Heart left ventricle (tissue), 16 donors: ENCODE data around the gene PIK3R1. TPM values are rescaled to one million over a fixed set of nuclear protein-coding genes. Genes with fewer than 3 reads are reported as not detected.

Source experiments
- ATAC-seq, 4 donors: fragments of 200-7000 bp; cut with Tn5 transposase; one replicate each; pipeline ENCODE4 v1.9.1; 2020 to 2022; ENCODE audit warnings: moderate library complexity in 4 of 4, mild to moderate bottlenecking in 3 of 4, moderate number of reproducible peaks in 1 of 4
- DNase-seq, 5 donors: peaks; one replicate each; pipeline ENCODE4 v3.0.0-alpha.2; 2020
- H3K27ac ChIP-seq, 12 donors: fragments of 200-600 bp; sonication (generic) in 4 of 12; one replicate each; pipeline versions ENCODE4 v1.5.0 to v1.8.0; 2016 to 2022; ENCODE audit warnings: mild to moderate bottlenecking in 2 of 12
- H3K27me3 ChIP-seq, 9 donors: fragments of 200-600 bp; sonication (generic) in 2 of 9; one replicate each; pipeline versions ENCODE4 v1.5.1 to v1.8.0; 2016 to 2022; ENCODE audit warnings: mild to moderate bottlenecking in 3 of 9
- H3K36me3 ChIP-seq, 9 donors: fragments of 200-600 bp; sonication (generic) in 2 of 9; one replicate each; pipeline versions ENCODE4 v1.5.0 to v1.8.0; 2018 to 2022; ENCODE audit warnings: mild to moderate bottlenecking in 2 of 9
- H3K4me1 ChIP-seq, 12 donors: fragments of 200-600 bp; sonication (generic) in 4 of 12; one replicate each; pipeline versions ENCODE4 v1.5.0 to v1.8.0; 2016 to 2022; ENCODE audit warnings: mild to moderate bottlenecking in 3 of 12
- H3K4me3 ChIP-seq, 12 donors: fragments of 200-600 bp; sonication (generic) in 4 of 12; one replicate each; pipeline versions ENCODE4 v1.5.0 to v1.8.0; 2017 to 2022; ENCODE audit warnings: mild to moderate bottlenecking in 9 of 12, moderate library complexity in 4 of 12
- H3K9me3 ChIP-seq, 12 donors: fragments of 200-600 bp; sonication (generic) in 4 of 12; one replicate each; pipeline versions ENCODE4 v1.5.0 to v1.8.0; 2016 to 2022; ENCODE audit warnings: mild to moderate bottlenecking in 1 of 12
- CTCF ChIP-seq, 12 donors: fragments of 200-600 bp; sonication (generic) in 4 of 12; IDR thresholded peaks; one replicate each; pipeline versions ENCODE4 v1.5.0 to v1.8.0; 2018 to 2022; ENCODE audit warnings: antibody characterized with exemption in 12 of 12, mild to moderate bottlenecking in 5 of 12
- POLR2A ChIP-seq, 2 donors: fragments of 450-650 bp; IDR thresholded peaks; one replicate each; pipeline ENCODE4 v1.6.1; 2017; ENCODE audit warnings: antibody characterized with exemption in 2 of 2, mild to moderate bottlenecking in 2 of 2, moderate library complexity in 2 of 2
- WGBS, 4 donors: extraction: QIAGEN DNeasy Blood & Tissue Kit in 2 of 4; methylation state at CpG; one replicate each; pipeline versions ENCODE4 v1.1.5 to v1.1.7; 2013 to 2018; 5-methylcytosine and 5-hydroxymethylcytosine counted together
- intact Hi-C, 10 donors: fragments of 100-400 bp; cut with DNase I; formaldehyde crosslinking; loops; one replicate each; pipeline versions ENCODE4 v1.11.1 to v1.14.2; 2022
- polyA plus RNA-seq, 2 donors: library from polyadenylated mRNA; stranded (reverse); fragments of 200-250 nt; gene quantifications; one replicate each; pipeline ENCODE4 v1.2.3, GENCODE V29; 2013
- total RNA-seq, 9 donors: library from RNA; depleted of rRNA in 2 of 9; stranded (reverse); fragments of >200 nt in 2 of 9; fragmentation: NEBNext Ultra II Directional in 3 of 9; extraction: Animal tissue kit (Norgen Biotek cat#: 25700) in 3 of 9; gene quantifications; one replicate each; pipeline versions ENCODE4 v1.1.0 to v1.2.4, GENCODE V29; 2016 to 2023
- donor health status: ischemic (EF 13 %, LVEDD 7.1; RV severe dilation, severe dysfunction).
- donor health status: healthy with polysubstance abuse.
- donor health status: DM: no; HTN: yes; CAD: no.
- donor health status: DM: no; HTN: no; CAD: no.
- donor health status: ischemic (EF 25% LVEDD 6.9; RV normal size, moderate dysfunction).
- donor health status: ischemic (EF 25% LVEDD 5.7; RV mildly dilated, moderate dysfunction).
- donor health status: healthy.
- donor health status: DM: yes; HTN: yes; CAD: no.
- donor health status: ischemic (EF 35%, LVEDD 5.7; RV mildly dilated, moderate dysfunction).
- donor health status: nonischemic (EF 11% LVEDD 7.7; RV severe dilation, severe dysfunction).
- donor health status: DM: yes; HTN: yes; CAD: no.
- donor health status: PGD.
- donor health status: ischemic (EF 29% LVEDD 5.4; RV normal size, mild dysfunction).
- donor health status: nonischemic (EF 23%, LVEDD 6.1; RV moderate dilation, normal function).

PIK3R1 gene
- total and polyA plus RNA-seq, 11 donors = 16.3 to 221 (median 102) TPM

GRCh38 chr5:68345582-68345981, 130.0 kb downstream of the PIK3R1 start:
- intact Hi-C loops = loop anchor here in 1 of 10 donors (10.0 kb wide), 1 partner anchor 99 kb away; no protein-coding TSS in a partner anchor
- no peak overlapping the region for H3K27ac ChIP-seq
- WGBS, 4 donors = 74 to 82% (median 77%) methylated on average over 1 of the region's 1 CpG
- no peaks in the 10 kb centered on the region for H3K27me3 ChIP-seq
- H3K4me1 ChIP-seq = peaks cover 0 to 33% (median 5%) of the 10 kb centered on the region in 12 donors
- no peaks in the 10 kb centered on the region for H3K36me3 ChIP-seq
- no peak for TF ChIP-seq POLR2A (IDR thresholded peaks at IDR 0.05)
- no peak for TF ChIP-seq CTCF (IDR thresholded peaks at IDR 0.05)
- H3K9me3 ChIP-seq = no peaks in the 10 kb centered on the region
- ATAC-seq (no peak), DNase-seq (no peak)
- no peak overlapping the region for H3K4me3 ChIP-seq

- no peaks in the 10 kb centered on the region for H3K9me3 ChIP-seq
- H3K4me3 ChIP-seq = no peak overlapping the region
- TF ChIP-seq CTCF (IDR thresholded peaks at IDR 0.05) = no peak
- TF ChIP-seq POLR2A (IDR thresholded peaks at IDR 0.05) = no peak
- DNase-seq (no peak), ATAC-seq (no peak)
- H3K27ac ChIP-seq = no peak overlapping the region
- intact Hi-C loops = loop anchor here in 1 of 10 donors (10.0 kb wide), 1 partner anchor 97 kb away; no protein-coding TSS in a partner anchor
- H3K4me1 ChIP-seq = peaks cover 0 to 33% (median 5%) of the 10 kb centered on the region in 12 donors
- no peaks in the 10 kb centered on the region for H3K27me3 ChIP-seq
- H3K36me3 ChIP-seq = no peaks in the 10 kb centered on the region
- 87 to 94% (median 88%) methylated on average over 2 of the region's 2 CpGs for whole genome bisulfite sequencing, 4 donors
Measured at GRCh38 chr5:68347536-68347935, 132.0 kb downstream of the PIK3R1 start.

- WGBS, 4 donors = 79 to 89% (median 82%) methylated on average over 2 of the region's 2 CpGs
- Histone ChIP-seq H3K27ac (no peak overlapping the region), H3K4me3 (no peak overlapping the region), H3K4me1 (peaks cover 0 to 26% (median 2%) of the 10 kb centered on the region in 12 donors), H3K9me3 (no peaks in the 10 kb centered on the region), H3K36me3 (no peaks in the 10 kb centered on the region), H3K27me3 (no peaks in the 10 kb centered on the region)
- intact Hi-C loops = loop anchor here in 1 of 10 donors (10.0 kb wide), 1 partner anchor 96 kb away; no protein-coding TSS in a partner anchor
- ATAC-seq (peak; percentile 78 to 85 (median 80)), DNase-seq (peak in 4 of 5 donors; percentile 23 to 69 (median 54))
- no peak for TF ChIP-seq POLR2A (IDR thresholded peaks at IDR 0.05)
- no peak for TF ChIP-seq CTCF (IDR thresholded peaks at IDR 0.05)
Measured at GRCh38 chr5:68348447-68349222, 133.1 kb downstream of the PIK3R1 start.

GRCh38 chr5:68350176-68350575, 134.6 kb downstream of the PIK3R1 start:
- DNase-seq (no peak), ATAC-seq (no peak)
- intact Hi-C loops = no loop called here
- no peak for TF ChIP-seq CTCF (IDR thresholded peaks at IDR 0.05)
- TF ChIP-seq POLR2A (IDR thresholded peaks at IDR 0.05) = no peak
- H3K27me3 ChIP-seq = no peaks in the 10 kb centered on the region
- WGBS, 4 donors = 85 to 91% (median 89%) methylated on average over 4 of the region's 4 CpGs
- no peaks in the 10 kb centered on the region for H3K36me3 ChIP-seq
- no peaks in the 10 kb centered on the region for H3K9me3 ChIP-seq
- peaks cover 0 to 13% (median 0%) of the 10 kb centered on the region in 12 donors for H3K4me1 ChIP-seq
- no peak overlapping the region for H3K27ac ChIP-seq
- H3K4me3 ChIP-seq = no peak overlapping the region
